OCI-LY3 (cell line): ENCODE results near the gene SRC.

Experiments
- H2AFZ ChIP-seq: fragments of 200-600, 300-600 bp; shearing (Covaris generic); 2 replicates; pipeline ENCODE4 v1.6.0; 2014; ENCODE audit warnings: antibody characterized with exemption, low read depth, low read length
- H3K27ac ChIP-seq: fragments of 200-600, 300-600 bp; sonication (generic); 2 replicates; pipeline ENCODE4 v1.5.1; 2014; ENCODE audit warnings: mild to moderate bottlenecking, low read length, moderate library complexity, mixed read lengths
- H3K27me3 ChIP-seq: fragments of 200-600, 300-600 bp; sonication (generic); 2 replicates; pipeline ENCODE4 v1.6.1; 2014; ENCODE audit warnings: low read depth, low read length, mixed read lengths
- H3K36me3 ChIP-seq: fragments of 200-600, 300-600 bp; sonication (generic); replicated peaks from 2 replicates; pipeline ENCODE3; 2014; ENCODE audit warnings: low read depth, low read length, mixed read lengths
- H3K4me1 ChIP-seq: fragments of 300-600, 200-600 bp; sonication (generic); 2 replicates; pipeline ENCODE4 v1.6.1; 2014; ENCODE audit warnings: low read length, mixed read lengths
- H3K4me2 ChIP-seq: fragments of 200-600, 300-600 bp; sonication (generic); 2 replicates; pipeline ENCODE4 v1.6.1; 2014; ENCODE audit warnings: low read length, mixed read lengths
- H3K4me3 ChIP-seq: fragments of 300-600, 200-600 bp; sonication (generic); 2 replicates; pipeline ENCODE4 v1.5.1; 2014; ENCODE audit warnings: antibody characterized with exemption, mild to moderate bottlenecking, low read length, moderate library complexity
- H3K79me2 ChIP-seq: fragments of 300-600, 200-600 bp; shearing (Covaris generic); 2 replicates; pipeline ENCODE4 v1.6.1; 2014; ENCODE audit warnings: mild to moderate bottlenecking, low read length, mixed read lengths
- H3K9ac ChIP-seq: fragments of 300-600, 200-600 bp; shearing (Covaris generic); 2 replicates; pipeline ENCODE4 v1.6.0; 2014; ENCODE audit warnings: mild to moderate bottlenecking, low read length, moderate library complexity
- H3K9me3 ChIP-seq: fragments of 200-600, 300-600 bp; shearing (Covaris generic); 2 replicates; pipeline ENCODE4 v1.6.1; 2014; ENCODE audit warnings: low read length, mixed read lengths; ENCODE audit not compliant: insufficient read depth
- H4K20me1 ChIP-seq: fragments of 200-600, 300-600 bp; sonication (generic); 2 replicates; pipeline ENCODE4 v1.6.1; 2016; ENCODE audit warnings: low read length, mixed read lengths; ENCODE audit not compliant: insufficient read depth
- CTCF ChIP-seq: fragments of 200-600, 300-600 bp; sonication (generic); IDR thresholded peaks from 2 replicates; pipeline ENCODE4 v1.5.1; 2014; ENCODE audit warnings: antibody characterized with exemption, low read length, low read depth
- EZH2phosphoT487 ChIP-seq: fragments of 200-600 bp; shearing (Covaris generic); IDR thresholded peaks from 2 replicates; pipeline ENCODE4 v1.6.1; 2018; ENCODE audit warnings: antibody characterized with exemption, mixed run types, low read depth

Gene SRC

GRCh38 chr20:37426106-37426505 lies 80.2 kb downstream of the SRC start:
- no peaks in the 10 kb centered on the region for H3K79me2 ChIP-seq
- no peaks in the 10 kb centered on the region for H3K36me3 ChIP-seq
- no peak overlapping the region for H3K27ac ChIP-seq
- no peak overlapping the region for H3K4me2 ChIP-seq
- H3K9ac ChIP-seq: no peak overlapping the region
- no peaks in the 10 kb centered on the region for H4K20me1 ChIP-seq
- H3K4me1 ChIP-seq: no peaks in the 10 kb centered on the region
- H2AFZ ChIP-seq: no peak overlapping the region
- TF ChIP-seq EZH2phosphoT487 (no peak), CTCF (no peak)
- peaks cover 100% of the 10 kb centered on the region for H3K27me3 ChIP-seq
- H3K4me3 ChIP-seq: no peak overlapping the region
- no peaks in the 10 kb centered on the region for H3K9me3 ChIP-seq

DNA sequence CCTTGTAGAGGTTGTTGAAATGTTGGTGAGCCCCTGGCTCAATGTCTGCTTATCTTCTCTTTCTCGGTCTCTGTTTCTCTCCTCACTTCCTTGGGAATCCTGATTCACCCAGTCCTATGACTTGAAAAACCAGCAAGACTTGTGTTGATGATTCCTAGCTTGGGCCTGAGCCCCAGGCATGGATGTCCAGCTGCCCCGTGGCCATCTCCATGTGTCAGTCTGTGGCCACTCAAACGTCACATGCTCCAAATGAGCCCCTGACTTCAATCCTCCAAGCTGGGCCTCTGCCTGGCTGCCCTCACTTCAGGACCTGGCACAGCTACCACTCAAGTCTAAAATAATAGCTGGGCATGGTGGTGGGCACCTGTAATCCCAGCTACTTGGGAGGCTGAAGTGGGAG lies 81.0 kb downstream of the SRC start:
- H3K4me2 ChIP-seq: no peak overlapping the region
- no peak overlapping the region for H3K4me3 ChIP-seq
- H3K79me2 ChIP-seq: no peaks in the 10 kb centered on the region
- H4K20me1 ChIP-seq: no peaks in the 10 kb centered on the region
- H3K4me1 ChIP-seq: no peaks in the 10 kb centered on the region
- H3K27ac ChIP-seq: no peak overlapping the region
- H3K9ac ChIP-seq: no peak overlapping the region
- no peaks in the 10 kb centered on the region for H3K9me3 ChIP-seq
- no peak overlapping the region for H2AFZ ChIP-seq
- no peaks in the 10 kb centered on the region for H3K36me3 ChIP-seq
- peaks cover 99% of the 10 kb centered on the region for H3K27me3 ChIP-seq
- TF ChIP-seq EZH2phosphoT487 (no peak), CTCF (no peak)

DNA sequence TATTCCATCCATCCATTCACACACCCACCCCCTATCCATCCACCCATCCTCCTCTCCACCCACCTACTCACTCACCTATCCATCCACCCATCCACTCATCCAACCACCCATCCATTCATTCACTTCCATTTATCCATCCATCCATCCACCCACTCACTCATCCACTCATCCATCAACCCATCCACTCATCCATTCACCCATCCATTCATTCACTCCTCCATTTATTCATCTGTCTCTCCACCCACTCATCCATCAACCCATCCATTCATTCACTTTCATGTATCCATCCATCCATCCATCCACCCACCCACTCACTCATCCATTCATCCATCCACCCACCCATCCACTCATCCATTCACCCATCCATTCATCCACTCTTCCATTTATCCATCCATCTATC lies 84.1 kb downstream of the SRC start:
- H3K27me3 ChIP-seq: peaks cover 97% of the 10 kb centered on the region
- TF ChIP-seq EZH2phosphoT487: no peak
- no peak for TF ChIP-seq CTCF
- no peak overlapping the region for H2AFZ ChIP-seq
- no peak overlapping the region for H3K9ac ChIP-seq
- no peaks in the 10 kb centered on the region for H3K9me3 ChIP-seq
- no peaks in the 10 kb centered on the region for H3K36me3 ChIP-seq
- H3K4me1 ChIP-seq: no peaks in the 10 kb centered on the region
- no peak overlapping the region for H3K4me2 ChIP-seq
- H3K4me3 ChIP-seq: no peak overlapping the region
- H3K27ac ChIP-seq: no peak overlapping the region
- no peaks in the 10 kb centered on the region for H4K20me1 ChIP-seq
- H3K79me2 ChIP-seq: no peaks in the 10 kb centered on the region

DNA sequence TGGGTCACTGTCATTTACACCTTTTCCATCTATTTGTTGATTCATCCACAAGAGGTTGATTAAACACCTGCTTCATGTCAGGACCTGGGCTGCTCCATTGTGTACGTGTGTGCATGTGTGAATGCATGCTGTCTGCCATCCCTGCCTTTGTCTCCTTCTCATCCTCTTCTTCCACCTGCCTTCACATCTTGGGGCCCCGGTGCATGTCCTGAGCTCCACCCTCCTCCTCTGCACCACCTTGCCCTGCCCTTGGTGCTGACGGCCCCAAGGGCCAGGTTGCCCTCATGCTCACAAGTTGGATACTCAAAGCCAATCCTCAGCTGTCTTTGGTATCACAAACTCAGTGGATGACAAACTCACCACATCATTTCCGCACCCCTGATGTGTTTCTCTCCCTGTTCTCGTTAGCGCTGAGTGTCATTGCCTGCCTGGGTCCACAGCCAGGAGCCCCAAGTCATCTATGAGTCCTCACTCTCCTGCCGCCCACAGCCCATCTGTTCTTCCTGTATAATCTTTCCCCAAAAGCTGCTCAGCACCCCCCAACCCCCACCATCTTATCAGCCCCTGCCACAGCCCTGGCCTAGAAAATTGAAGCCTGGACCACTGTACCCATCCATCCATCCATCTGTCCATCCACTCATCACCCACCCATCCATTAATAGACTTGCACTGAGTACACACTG lies 85.0 kb downstream of the SRC start:
- no peak overlapping the region for H3K9ac ChIP-seq
- H3K4me3 ChIP-seq: no peak overlapping the region
- no peaks in the 10 kb centered on the region for H3K9me3 ChIP-seq
- H3K79me2 ChIP-seq: no peaks in the 10 kb centered on the region
- TF ChIP-seq CTCF: no peak
- TF ChIP-seq EZH2phosphoT487: no peak
- no peak overlapping the region for H3K27ac ChIP-seq
- H3K27me3 ChIP-seq: peaks cover 97% of the 10 kb centered on the region
- no peak overlapping the region for H3K4me2 ChIP-seq
- H2AFZ ChIP-seq: no peak overlapping the region
- H3K36me3 ChIP-seq: no peaks in the 10 kb centered on the region
- H4K20me1 ChIP-seq: no peaks in the 10 kb centered on the region
- H3K4me1 ChIP-seq: no peaks in the 10 kb centered on the region
